DMS114 treated with DMSO at 0.1 percent for 48 hours (cell line): ENCODE results near the gene SPRR3.

ENCODE experiments used
- DNase-seq: peaks from one replicate; lab custom pipeline; 2025; ENCODE audit not compliant: unreplicated experiment; lab: John Stamatoyannopoulos, UW

The SPRR3 gene, protein sequence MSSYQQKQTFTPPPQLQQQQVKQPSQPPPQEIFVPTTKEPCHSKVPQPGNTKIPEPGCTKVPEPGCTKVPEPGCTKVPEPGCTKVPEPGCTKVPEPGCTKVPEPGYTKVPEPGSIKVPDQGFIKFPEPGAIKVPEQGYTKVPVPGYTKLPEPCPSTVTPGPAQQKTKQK

DNA sequence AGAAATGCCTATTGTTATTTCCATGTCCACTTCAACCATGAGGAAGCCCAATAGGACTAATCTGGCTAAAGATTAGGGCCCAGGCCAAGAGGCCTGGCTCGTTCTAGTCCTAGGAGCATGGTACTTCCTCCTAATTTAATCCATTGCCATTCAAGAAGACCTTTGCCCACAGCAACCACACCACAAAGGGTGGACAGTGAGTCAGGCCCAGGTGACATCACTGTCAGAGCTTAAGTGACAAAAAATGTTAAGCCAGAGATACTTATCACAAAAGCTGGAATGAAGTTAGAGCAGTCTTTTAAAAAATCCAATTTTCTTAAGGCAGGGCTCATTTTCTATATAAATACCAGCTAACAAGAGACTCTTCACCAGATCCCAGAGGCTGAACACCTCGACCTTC is at the start of gene SPRR3:
SPRR3 (plus strand) TSS at position 368 of the 400 bp plus-strand sequence. CDS start 1,272 bp downstream, outside the sequence.
- DNase-seq: no peak

GRCh38 chr1:152953761-152954160 is 47.8 kb upstream of the SPRR3 start:
- DNase-seq: no peak

- no peak for DNase-seq
Measured at GRCh38 chr1:152954436-152954835, 47.1 kb upstream of the SPRR3 start.

DNA sequence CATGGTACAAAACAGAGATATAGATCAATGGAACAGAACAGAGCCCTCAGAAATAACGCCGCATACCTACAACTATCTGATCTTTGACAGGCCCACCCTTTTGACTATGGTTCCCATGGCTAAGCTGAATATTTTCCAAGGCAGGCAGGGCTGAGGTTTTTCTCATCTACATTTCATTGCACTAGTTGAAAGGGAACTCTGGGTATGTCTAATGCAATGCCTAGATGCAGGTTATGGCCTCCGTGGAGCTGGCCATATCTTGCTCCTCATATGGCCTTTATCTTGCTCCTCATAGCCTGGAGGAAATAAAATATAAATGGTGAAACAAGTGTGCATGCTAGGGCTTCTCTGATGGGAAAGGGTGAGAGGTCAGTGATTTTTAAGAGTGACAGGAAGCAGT is 44.0 kb upstream of the SPRR3 start:
- no peak for DNase-seq

DNA sequence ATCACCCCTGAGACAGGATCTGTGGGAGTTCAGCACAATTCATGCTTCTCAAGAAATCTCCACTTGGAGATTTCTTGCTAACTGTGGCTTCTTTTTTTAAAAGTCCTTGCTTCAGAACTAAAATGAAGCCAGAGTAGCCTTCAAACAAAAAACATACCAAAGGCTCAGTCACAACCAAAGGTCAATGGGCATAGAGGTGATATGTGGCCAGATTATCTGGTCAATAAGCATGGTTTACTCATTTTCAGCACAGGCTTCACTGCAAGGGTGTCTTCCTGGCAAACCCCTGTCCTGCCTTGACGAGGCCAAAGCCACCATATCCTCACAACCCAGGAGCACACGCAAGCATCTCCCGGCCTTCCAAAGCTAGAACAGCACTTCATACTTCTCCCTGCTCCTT is 42.3 kb upstream of the SPRR3 start:
- no peak for DNase-seq

DNA sequence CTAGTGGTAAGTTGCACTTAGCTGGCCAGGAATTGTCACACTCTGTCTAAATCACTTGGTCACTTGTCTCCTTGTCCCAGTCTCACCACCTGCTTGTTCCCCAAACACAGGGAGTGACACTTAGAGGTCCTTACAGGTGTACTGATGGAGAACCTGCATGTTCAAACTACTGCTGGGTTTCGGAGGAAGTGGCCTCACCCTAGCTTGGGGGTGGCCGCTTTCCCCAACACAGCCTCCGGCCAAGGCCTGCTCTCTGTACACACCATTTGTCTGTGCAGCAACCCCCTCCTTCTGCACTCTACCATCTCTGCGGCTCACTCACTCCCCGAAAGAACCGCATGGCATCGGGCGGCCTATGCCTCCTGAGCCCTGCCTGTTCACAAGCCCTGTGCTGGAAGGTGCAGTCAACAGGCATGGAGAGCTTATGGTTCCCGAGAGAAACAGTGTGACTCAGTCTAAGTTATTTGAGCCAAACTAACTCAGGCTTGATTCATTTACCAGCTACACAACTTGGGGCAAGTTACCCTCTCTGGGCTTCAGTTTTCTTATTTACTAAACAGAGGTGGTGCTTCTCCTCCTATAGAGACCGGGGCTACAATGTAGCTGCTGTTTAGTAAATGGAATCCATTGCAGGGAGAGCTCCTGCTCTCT is 41.6 kb upstream of the SPRR3 start:
- DNase-seq: no peak

DNA sequence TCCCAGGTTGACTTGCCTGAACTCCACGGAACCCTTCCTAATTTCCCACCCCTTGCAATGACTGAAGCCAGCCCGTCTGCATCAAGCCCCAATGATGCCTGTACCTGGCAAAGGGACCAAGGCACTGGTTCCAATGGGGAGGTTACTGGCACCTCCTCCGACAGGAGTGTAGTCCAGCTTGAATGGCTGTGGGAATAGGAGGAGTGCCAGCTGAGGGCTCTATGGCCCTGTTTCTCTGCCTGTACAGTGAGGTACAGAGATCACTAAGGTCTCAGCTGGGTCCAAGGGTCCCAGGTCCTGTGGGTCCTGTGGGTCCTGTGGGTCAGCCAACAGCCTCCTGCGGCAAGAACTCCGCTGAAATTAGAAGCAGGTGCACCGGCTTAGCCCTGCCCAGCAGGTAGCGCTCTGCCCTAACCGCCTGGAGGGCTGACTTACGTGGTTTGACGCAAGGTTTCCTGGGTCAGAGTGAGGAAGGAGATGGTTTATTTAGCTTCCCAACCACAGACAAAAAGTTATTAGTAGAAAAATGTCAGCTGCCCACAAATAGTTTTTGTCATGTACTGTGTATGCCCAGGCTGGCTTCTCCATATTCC is 41.0 kb upstream of the SPRR3 start:
- DNase-seq: no peak

DNA sequence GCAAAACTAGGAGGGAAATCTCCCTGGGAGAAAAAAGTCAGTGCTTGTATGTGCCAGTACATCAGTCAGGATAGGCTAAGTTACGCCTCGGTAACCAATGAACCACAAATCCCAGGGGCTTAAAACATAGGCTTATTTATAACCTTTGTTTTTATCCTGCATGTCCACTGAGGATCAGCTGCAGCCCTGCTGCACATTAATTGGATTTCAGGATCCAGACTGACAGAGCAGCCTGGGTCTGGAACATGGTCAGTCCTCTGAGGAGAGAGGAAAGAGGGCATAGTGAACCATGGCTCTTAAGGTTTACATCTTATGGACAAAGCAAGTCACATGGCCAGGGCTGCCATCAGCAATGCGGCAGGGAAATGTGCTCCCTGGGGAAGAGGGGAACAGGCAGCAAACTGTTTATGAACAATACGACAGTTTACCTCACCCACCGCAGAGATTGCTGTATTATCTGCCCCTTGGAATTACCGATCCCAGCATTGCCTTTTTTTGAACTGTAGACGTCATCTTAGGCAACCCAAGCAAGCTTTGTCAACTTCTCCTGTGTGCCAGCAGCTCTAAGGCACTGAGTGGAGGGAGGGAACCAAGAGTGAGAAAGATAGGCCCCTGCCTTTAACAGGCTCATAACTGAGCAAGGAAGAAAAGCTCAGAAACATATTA is 40.2 kb upstream of the SPRR3 start:
- no peak for DNase-seq

DNA sequence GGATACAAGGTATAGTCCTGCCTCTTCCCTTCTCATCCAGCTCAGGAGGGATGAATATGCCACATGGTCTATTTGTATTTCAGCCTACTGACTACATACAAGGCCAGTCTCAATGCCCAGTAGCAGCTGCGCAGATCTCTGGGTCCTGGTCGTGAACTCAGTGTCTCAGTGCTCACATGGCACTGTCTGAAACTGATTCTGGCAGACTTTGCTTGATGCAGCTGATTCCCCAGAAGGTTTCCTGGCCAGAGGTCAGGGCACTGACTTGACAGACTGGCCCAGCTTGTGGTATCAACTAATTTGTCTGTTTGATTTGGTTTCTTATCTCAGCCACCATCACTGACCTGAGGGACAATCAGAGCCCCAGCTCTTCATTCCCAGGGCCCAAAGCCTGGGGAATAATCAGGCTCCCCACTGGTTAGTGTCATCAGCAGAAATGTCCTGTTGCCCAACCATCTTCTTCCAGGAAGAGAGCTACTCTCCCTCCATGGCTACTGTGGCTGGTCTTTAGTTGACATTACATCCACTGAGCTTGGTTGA is 38.6 kb upstream of the SPRR3 start:
- DNase-seq: no peak

DNA sequence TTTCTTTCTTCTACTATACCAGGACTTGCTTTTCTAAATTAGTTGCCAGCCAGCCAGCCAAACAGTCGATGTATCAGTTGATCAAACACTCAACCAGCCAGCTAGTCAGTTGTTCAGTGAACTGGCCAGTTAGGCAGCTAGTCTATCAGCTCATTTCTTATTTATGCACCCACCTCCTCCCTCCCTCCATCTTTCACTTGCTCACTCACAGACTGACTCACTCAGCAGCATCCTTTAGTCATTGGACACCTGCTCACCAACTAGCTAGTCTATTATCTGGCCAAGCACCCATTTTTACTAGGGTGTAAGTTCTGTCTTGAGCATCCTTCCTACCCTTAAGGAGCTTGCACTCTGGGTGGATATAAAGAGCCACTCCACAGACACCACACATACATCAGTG is 37.0 kb upstream of the SPRR3 start:
- DNase-seq: no peak

GRCh38 chr1:152965853-152966252 is 35.7 kb upstream of the SPRR3 start:
- no peak for DNase-seq

DNA sequence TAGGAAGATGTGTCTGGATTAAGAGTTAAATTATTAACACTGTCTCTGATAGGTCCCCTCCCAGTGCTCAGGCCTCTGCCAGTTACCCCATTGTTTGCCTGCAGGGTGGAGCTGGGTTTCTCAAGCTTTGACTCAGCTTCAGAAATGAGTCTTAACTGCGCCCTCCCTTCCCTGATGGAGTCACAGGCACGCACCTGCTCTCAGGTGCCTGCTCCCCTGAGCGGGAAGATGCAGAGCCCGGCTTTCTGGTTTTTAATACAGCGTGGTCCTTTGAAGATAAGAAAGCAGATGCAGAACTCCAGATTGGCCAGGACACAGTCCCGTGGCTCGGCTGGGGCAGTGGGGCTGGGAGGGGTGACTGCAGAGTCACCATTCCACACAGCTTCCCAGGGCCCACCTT is 34.3 kb upstream of the SPRR3 start:
- no peak for DNase-seq

DNA sequence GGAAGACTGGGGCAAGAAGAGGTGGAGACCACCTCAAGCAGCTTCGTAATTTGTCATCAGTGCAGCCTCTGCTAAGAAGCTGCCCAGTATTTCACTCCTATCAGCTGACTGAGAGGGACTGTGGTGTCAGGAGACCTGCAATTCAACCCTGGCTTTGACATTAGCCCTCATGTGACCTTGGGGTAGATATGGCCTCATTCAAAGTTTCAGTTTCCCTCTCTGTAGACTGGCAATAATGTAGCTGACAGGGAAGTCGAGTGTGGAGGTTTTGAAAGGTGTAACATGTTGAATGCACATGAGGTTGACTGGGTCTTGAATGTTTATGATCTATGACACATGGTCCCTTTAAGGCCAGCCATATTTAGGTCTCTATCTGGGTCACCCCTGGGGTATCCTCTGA is 33.3 kb upstream of the SPRR3 start:
- no peak for DNase-seq

DNA sequence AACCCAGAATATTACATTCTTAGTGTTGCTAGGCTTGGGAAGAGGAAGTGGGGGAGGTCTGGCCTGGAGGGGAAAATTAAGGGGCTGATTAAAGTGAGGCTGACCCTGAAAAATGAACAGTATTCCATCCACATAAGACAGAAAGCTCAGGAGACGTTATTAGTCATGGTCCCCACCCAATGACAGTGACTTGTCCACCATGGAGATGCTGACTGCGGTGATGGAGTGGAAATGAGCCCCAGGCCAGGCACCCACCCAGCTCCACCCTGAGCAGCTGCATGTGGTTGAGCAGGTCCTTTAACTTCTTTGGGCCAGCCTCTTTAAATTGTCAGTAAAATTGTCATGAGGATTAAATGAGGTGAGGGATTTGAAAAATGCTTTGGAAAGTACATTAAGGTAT is 32.5 kb upstream of the SPRR3 start:
- no peak for DNase-seq

GRCh38 chr1:152970495-152970894 is 31.1 kb upstream of the SPRR3 start, which contains the start of gene SPRR4:
TSS of gene SPRR4 (plus strand) at chr1:152970648. CDS start at chr1:152971891, 1,243 bp downstream.
- no peak for DNase-seq

DNA sequence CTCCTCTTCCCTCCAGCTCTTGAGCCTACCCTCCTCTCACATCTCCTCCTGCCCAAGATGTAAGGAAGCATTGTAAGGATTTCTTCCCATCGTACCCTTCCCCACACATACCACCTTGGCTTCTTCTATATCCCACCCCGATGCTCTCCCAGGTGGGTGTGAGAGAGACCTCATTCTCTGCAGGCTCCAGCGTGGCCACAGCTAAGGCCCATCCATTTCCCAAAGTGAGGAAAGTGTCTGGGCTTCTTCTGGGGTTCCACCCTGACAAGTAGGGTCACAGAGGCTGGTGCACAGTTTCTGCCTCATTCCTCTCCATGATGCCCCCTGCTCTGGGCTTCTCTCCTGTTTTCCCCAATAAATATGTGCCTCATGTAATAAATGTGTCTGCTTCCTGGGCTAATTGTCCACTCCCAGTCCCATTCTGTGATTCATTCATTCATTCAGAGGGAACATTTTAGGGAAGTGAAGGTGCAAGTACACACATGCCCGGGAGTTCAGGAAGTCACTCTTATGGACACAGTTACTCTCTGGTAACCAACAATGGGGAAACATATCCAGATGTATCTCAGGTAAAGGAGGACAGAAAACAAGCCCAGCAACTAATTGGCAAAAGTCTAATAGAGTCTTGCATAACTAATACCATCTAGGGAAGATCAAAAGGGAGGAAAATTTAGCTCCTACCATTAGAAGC is 29.2 kb upstream of the SPRR3 start:
- DNase-seq: no peak

DNA sequence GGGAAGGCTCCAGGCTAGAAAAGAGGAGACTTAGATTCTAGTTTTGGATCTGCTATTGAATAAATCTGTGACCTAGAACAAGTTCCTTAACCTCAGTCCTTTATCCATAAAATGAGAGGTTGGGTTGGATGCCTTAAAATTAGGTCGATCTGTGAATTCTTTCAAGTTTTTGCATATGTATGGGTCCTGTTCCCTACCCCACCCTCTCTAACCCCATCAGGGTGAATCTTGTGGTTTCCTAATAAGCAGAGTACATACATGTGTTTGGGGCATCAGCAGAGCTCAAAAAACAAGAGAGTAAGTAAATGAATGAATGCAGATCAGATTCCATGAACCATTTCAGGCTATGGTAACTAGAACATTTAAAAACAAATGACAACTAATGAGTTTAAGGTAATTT is 24.9 kb upstream of the SPRR3 start:
- no peak for DNase-seq

- DNase-seq: no peak
Measured at GRCh38 chr1:152977614-152978013, 23.9 kb upstream of the SPRR3 start.

DNA sequence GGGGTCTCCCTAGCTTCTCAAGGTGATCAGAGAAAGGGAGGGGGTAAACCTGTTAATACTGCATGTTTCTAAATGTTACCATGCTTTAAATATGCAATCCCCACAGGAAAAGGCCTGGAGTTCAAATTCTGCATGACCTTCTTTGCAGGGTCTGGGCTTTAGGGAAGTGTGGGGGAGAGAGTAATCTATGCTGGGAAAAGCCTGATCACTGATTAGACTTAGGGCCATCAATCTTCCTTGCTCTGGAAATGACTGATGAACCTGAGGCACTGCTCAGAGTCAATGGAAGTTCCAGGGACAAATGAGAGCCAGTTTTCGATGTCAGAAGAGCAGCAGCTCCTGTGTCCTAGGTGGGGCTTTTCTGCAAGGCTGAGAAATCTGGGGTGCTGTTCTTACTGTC is 20.9 kb upstream of the SPRR3 start:
- no peak for DNase-seq

DNA sequence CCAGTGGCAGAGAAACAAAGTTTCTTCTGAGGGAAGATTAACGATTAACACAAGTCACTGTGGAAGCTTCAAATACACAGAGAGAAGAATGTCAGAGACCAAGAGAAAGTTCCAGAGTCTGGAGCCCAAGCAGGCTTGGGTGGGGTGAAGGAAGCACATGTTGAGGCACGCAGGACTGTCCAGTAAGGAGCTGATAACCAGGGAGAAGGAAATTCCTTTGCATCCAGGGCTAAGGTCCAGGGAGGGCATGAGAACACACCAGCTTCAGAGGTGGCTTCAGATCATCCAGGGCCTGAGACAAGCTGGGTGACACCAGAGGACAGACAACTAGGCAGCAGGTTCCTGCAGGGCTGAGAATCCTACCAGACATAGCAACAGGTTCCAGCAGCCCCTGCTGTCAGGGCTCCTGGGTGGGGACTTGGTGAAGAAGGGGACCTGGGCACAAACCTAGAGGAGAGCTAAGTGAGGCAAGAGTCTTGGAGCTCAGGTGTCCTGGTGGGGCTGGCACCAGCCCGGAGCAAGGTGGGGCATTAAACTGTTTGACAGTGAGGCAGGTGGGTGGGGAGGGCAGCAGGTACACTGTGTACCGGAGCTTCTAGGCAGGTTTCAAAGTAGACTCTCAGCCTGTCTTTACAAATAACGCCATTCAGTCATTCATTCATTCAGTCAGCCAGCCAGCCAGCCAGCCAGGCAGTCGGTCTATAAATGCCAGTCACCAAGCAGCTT is 20.2 kb upstream of the SPRR3 start:
- DNase-seq: no peak

GRCh38 chr1:152982076-152982475 is 19.5 kb upstream of the SPRR3 start:
- DNase-seq: no peak
